CD4-positive, alpha-beta memory T cell (primary cell): ENCODE measurements around the gene SNN. TPM values are rescaled to one million over a fixed set of nuclear protein-coding genes. Genes with fewer than 3 reads are reported as not detected.

Experiments
- CTCF ChIA-PET: fragments of 350-600 bp; sonication (Branson Sonifier 250); formaldehyde crosslinking; loops from one replicate; lab custom pipeline; 2021; ENCODE audit warnings: inconsistent platforms; ENCODE audit not compliant: partially characterized antibody; lab: Charles Lee
- POLR2A ChIA-PET: fragments of 350-600 bp; sonication (Branson Sonifier 250); formaldehyde crosslinking; loops from one replicate; lab custom pipeline; 2021; ENCODE audit not compliant: partially characterized antibody; lab: Charles Lee
- DNase-seq, 5 donors: peaks; one replicate each; pipeline versions ENCODE4 v3.0.0 to v3.0.0-alpha.2; 2020 to 2022; ENCODE audit warnings: mixed read lengths in 1 of 5
- H3K27ac ChIP-seq: one replicate; pipeline ENCODE4 v1.7.0; 2013; ENCODE audit warnings: low read depth, low read length
- H3K27me3 ChIP-seq: 2 replicates; pipeline ENCODE4 v1.7.0; 2013; ENCODE audit warnings: mild to moderate bottlenecking, low read length, moderate library complexity; ENCODE audit not compliant: insufficient read depth
- H3K36me3 ChIP-seq: 2 replicates; pipeline ENCODE4 v1.7.0; 2013; ENCODE audit warnings: mild to moderate bottlenecking, low read length, moderate library complexity; ENCODE audit not compliant: insufficient read depth
- H3K4me1 ChIP-seq: 2 replicates; pipeline ENCODE4 v1.7.0; 2013; ENCODE audit warnings: mild to moderate bottlenecking, low read length, moderate library complexity; ENCODE audit not compliant: insufficient read depth
- H3K4me3 ChIP-seq, 2 donors: one replicate each; pipeline ENCODE4 v1.7.0; 2013; ENCODE audit warnings: low read length in 2 of 2, mild to moderate bottlenecking in 1 of 2
- H3K9me3 ChIP-seq, 2 donors: one replicate each; pipeline ENCODE4 v1.7.0; 2013; ENCODE audit warnings: low read length in 2 of 2, control low read depth in 1 of 2; ENCODE audit not compliant: control insufficient read depth in 1 of 2
- H3K27ac Mint-ChIP-seq, 7 donors: one replicate each; pipeline ENCODE4 v1.8.0; 2020 to 2021; ENCODE audit warnings: mixed read lengths in 7 of 7, mild to moderate bottlenecking in 6 of 7, inconsistent platforms in 3 of 7, moderate library complexity in 3 of 7
- H3K27me3 Mint-ChIP-seq, 2 donors: one replicate each; pipeline ENCODE4 v1.8.0; 2020 to 2021; ENCODE audit warnings: mixed read lengths in 2 of 2
- H3K36me3 Mint-ChIP-seq, 2 donors: one replicate each; pipeline ENCODE4 v1.8.0; 2020 to 2021; ENCODE audit warnings: mixed read lengths in 2 of 2, inconsistent platforms in 1 of 2, mild to moderate bottlenecking in 1 of 2
- H3K4me1 Mint-ChIP-seq, 4 donors: one replicate each; pipeline ENCODE4 v1.8.0; 2020 to 2021; ENCODE audit warnings: mixed read lengths in 4 of 4, mild to moderate bottlenecking in 1 of 4
- H3K4me3 Mint-ChIP-seq, 8 donors: one replicate each; pipeline ENCODE4 v1.8.0; 2020 to 2021; ENCODE audit warnings: mixed read lengths in 8 of 8, mild to moderate bottlenecking in 7 of 8, moderate library complexity in 6 of 8, inconsistent platforms in 3 of 8
- H3K9me3 Mint-ChIP-seq, 8 donors: one replicate each; pipeline ENCODE4 v1.8.0; 2020 to 2021; ENCODE audit warnings: mixed read lengths in 8 of 8, mild to moderate bottlenecking in 5 of 8, inconsistent platforms in 3 of 8, moderate library complexity in 1 of 8
- intact Hi-C: fragments of 100-400 bp; cut with micrococcal nuclease; formaldehyde crosslinking; loops from one replicate; pipeline ENCODE4 v1.15.1; 2023
- polyA plus RNA-seq, 2 donors: library from polyadenylated mRNA; unstranded; fragments of 300-500 nt; fragmentation: Illumina TruSeq; gene quantifications; one replicate each; pipeline ENCODE4 v1.2.3, GENCODE V29; 2021
- total RNA-seq, 2 experiments: library from RNA; stranded (reverse); gene quantifications; one replicate each; pipeline ENCODE4 v1.2.3, GENCODE V29; 2021

The SNN gene
- total and polyA plus RNA-seq, 4 experiments from 2014 or later = 16.1 to 20.4 (median 18.0) TPM

DNA sequence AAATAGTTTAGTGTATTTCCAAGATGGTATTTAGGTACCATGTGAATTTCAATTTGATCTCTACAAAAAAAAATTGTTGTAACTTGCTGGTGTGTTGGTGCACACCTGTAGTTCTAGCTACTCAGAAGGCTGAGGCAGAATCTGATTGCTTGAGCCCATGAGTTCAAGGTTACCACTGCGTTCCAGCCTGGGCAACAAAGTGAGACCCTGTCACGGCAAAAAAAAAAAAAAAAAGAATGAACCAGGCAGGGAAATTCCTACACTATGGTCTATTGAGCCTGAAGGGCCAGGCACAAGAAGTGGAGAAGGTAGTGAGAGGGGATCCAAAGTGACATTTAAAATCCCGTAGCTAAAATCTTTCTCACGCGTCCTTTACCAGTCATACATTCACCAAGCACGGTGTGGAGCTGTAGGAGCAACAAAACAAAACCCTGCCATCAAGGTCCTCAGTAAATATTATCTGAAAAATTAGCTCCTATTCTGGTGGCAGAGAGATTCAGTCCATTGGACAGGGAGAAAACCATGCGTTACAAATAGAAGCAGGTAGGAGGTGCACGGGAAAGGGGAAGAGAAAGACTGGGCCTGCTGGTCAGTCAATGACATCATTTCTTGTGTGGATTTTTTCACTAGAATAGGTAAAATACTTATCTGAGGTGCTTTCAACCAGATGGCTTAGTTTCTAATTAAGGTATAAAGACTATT, 47.1 kb downstream of the SNN start:
- Mint-ChIP-seq H3K27ac (peak overlapping the region in 1 of 7 donors; percentile 71), H3K4me3 (no peak overlapping the region), H3K4me1 (peaks cover 12 to 32% (median 21%) of the 10 kb centered on the region in 4 donors), H3K27me3 (no peaks in the 10 kb centered on the region), H3K9me3 (no peaks in the 10 kb centered on the region), H3K36me3 (peaks cover 32 to 54% of the 10 kb centered on the region in 2 donors)
- no peaks in the 10 kb centered on the region for H3K27me3 ChIP-seq
- peaks cover 3% of the 10 kb centered on the region for H3K4me1 ChIP-seq
- POLR2A ChIA-PET = interaction anchor here (1.1 kb wide), 1 partner anchor 184 kb away, joined by 4 read pairs; no protein-coding TSS in a partner anchor
- H3K36me3 ChIP-seq = peaks cover 22% of the 10 kb centered on the region
- H3K27ac ChIP-seq = no peak overlapping the region
- CTCF ChIA-PET = interaction anchor here (0.6 to 4.5 kb wide), 24 partner anchors 10 to 752 kb away, joined by 3 to 79 read pairs (median 5); partner anchors contain the start of gene ZC3H7A
- H3K9me3 ChIP-seq = no peaks in the 10 kb centered on the region
- no peak overlapping the region for H3K4me3 ChIP-seq
- intact Hi-C loops = loop anchor here (2.0 kb wide), 1 partner anchor 761 kb away; no protein-coding TSS in a partner anchor
- no peak for DNase-seq

DNA sequence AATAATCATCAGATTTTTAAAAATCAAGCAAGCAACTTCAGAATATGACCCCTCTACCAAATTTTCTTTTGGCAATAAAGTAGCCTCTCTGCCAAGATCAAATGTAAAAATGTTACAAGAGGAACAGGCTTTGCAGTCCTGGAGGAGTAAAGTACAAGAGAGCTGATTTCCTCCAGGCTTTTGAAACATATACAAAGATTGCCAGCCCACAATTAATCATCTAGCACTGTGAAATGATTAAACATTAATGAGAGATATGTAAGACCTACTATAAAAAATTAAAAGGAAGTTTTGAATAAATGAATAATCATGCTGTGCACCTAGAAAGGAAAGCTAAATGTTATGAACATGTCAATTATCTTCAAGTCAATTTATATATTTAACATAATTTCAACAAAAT, 48.1 kb downstream of the SNN start:
- peaks cover 16% of the 10 kb centered on the region for H3K36me3 ChIP-seq
- no peak overlapping the region for H3K4me3 ChIP-seq
- peaks cover 26 to 52% of the 10 kb centered on the region in 2 donors for H3K36me3 Mint-ChIP-seq
- DNase-seq = no peak
- intact Hi-C loops = no loop called here
- H3K9me3 ChIP-seq = no peaks in the 10 kb centered on the region
- H3K9me3 Mint-ChIP-seq = no peaks in the 10 kb centered on the region
- peak overlapping the region in 3 of 7 donors; percentile 6 to 71 (median 61) for H3K27ac Mint-ChIP-seq
- no peaks in the 10 kb centered on the region for H3K27me3 Mint-ChIP-seq
- H3K4me3 Mint-ChIP-seq = no peak overlapping the region
- H3K4me1 Mint-ChIP-seq = peaks cover 11 to 32% (median 21%) of the 10 kb centered on the region in 4 donors
- H3K27me3 ChIP-seq = no peaks in the 10 kb centered on the region
- ChIA-PET POLR2A (no interaction called here), CTCF (interaction anchor here (1.0 to 4.5 kb wide), 5 partner anchors 75 to 352 kb away, joined by 4 to 79 read pairs (median 29); no protein-coding TSS in a partner anchor)
- no peak overlapping the region for H3K27ac ChIP-seq
- peaks cover 3% of the 10 kb centered on the region for H3K4me1 ChIP-seq

DNA sequence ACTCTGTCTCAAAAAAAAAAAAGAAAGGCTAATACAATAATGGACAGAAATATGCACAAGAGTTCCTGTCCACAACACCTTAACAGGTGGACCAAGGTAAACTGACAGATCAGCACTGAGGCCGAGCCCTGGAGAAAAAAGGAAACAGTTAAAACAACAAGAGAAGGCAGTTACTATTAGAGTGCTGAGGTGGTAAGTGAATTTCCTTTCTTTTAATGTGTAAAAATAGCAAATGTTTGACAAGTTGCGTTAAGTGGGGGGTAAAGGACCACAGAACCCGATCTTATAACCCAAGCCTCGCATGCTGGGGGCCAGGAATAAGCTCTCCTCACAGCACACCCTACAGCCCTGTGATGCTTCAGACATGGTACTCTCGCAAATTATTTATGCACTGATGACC, 49.6 kb downstream of the SNN start:
- Mint-ChIP-seq H3K4me3 (no peak overlapping the region), H3K27ac (peak overlapping the region in 6 of 7 donors; percentile 27 to 83 (median 69)), H3K4me1 (peaks cover 9 to 27% (median 22%) of the 10 kb centered on the region in 4 donors), H3K36me3 (peaks cover 22 to 53% of the 10 kb centered on the region in 2 donors), H3K9me3 (no peaks in the 10 kb centered on the region), H3K27me3 (no peaks in the 10 kb centered on the region)
- peaks cover 3% of the 10 kb centered on the region for H3K4me1 ChIP-seq
- no peak for DNase-seq
- H3K4me3 ChIP-seq = no peak overlapping the region
- intact Hi-C loops = no loop called here
- H3K27ac ChIP-seq = no peak overlapping the region
- no peaks in the 10 kb centered on the region for H3K27me3 ChIP-seq
- ChIA-PET POLR2A (interaction anchor here (0.7 kb wide), 1 partner anchor 186 kb away, joined by 3 read pairs; no protein-coding TSS in a partner anchor), CTCF (interaction anchor here (0.7 to 4.5 kb wide), 6 partner anchors 187 to 350 kb away, joined by 3 to 79 read pairs (median 5); no protein-coding TSS in a partner anchor)
- peaks cover 26% of the 10 kb centered on the region for H3K36me3 ChIP-seq
- no peaks in the 10 kb centered on the region for H3K9me3 ChIP-seq

DNA sequence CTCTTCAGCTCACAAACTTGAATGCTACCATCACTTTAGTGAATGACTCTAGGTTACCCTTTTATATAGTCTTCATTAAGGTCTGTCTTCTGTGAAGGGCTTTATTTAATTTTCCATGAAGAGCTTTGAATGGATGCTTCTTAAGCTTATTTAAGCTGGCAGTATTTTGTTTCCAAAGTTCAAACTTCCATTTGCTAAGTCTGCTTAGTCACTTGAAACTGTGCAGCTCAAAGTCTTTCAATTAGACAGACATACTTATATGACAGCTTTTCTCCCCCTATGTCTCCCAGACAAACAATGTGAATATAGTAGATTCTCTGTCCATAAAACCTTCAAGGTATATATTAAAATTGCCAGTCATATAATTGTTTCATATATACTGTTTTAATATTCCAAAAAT, 50.9 kb downstream of the SNN start:
- Histone ChIP-seq H3K4me3 (no peak overlapping the region), H3K27ac (no peak overlapping the region), H3K27me3 (no peaks in the 10 kb centered on the region), H3K4me1 (peaks cover 3% of the 10 kb centered on the region), H3K9me3 (no peaks in the 10 kb centered on the region), H3K36me3 (peaks cover 22% of the 10 kb centered on the region)
- Mint-ChIP-seq H3K4me3 (no peak overlapping the region), H3K27ac (peak overlapping the region in 1 of 7 donors; percentile 22), H3K9me3 (no peaks in the 10 kb centered on the region), H3K36me3 (peaks cover 26 to 62% of the 10 kb centered on the region in 2 donors), H3K4me1 (peaks cover 9 to 27% (median 24%) of the 10 kb centered on the region in 4 donors), H3K27me3 (no peaks in the 10 kb centered on the region)
- no peak for DNase-seq
- intact Hi-C loops = no loop called here
- ChIA-PET CTCF (interaction anchor here (1.2 to 2.9 kb wide), 3 partner anchors 187 to 323 kb away, joined by 4 to 12 read pairs (median 6); no protein-coding TSS in a partner anchor), POLR2A (no interaction called here)

DNA sequence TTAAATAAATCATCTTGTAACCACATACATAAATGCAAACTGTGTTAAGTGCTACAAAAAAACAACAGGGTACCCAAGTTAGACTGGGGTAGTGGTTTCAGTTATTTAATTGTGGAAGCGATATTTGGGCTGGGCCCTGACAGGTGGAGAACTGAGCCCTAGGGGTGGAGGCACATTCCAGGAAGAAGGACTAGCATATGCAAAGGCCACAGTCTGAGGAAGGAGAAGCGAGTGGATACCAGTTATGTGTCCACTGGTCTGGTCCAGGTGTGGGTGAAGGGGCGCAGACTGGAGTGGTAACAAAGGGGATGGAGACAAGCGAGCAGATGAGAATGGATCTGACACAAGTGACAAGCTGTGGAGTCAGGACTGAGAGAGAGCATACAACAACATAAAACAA, 51.5 kb downstream of the SNN start:
- Histone ChIP-seq H3K9me3 (no peaks in the 10 kb centered on the region), H3K27ac (no peak overlapping the region), H3K36me3 (peaks cover 22% of the 10 kb centered on the region), H3K4me1 (peaks cover 3% of the 10 kb centered on the region), H3K4me3 (no peak overlapping the region), H3K27me3 (no peaks in the 10 kb centered on the region)
- DNase-seq = no peak
- Mint-ChIP-seq H3K27ac (peak overlapping the region in 4 of 7 donors; percentile 49 to 79 (median 58)), H3K27me3 (no peaks in the 10 kb centered on the region), H3K36me3 (peaks cover 22 to 61% of the 10 kb centered on the region in 2 donors), H3K9me3 (no peaks in the 10 kb centered on the region), H3K4me1 (peaks cover 7 to 22% (median 20%) of the 10 kb centered on the region in 4 donors), H3K4me3 (no peak overlapping the region)
- intact Hi-C loops = no loop called here
- ChIA-PET CTCF (interaction anchor here (1.5 to 2.9 kb wide), 2 partner anchors 188 to 312 kb away, joined by 6 to 12 read pairs; no protein-coding TSS in a partner anchor), POLR2A (interaction anchor here (1.2 kb wide), 1 partner anchor 23 kb away, joined by 3 read pairs; the partner anchor contains the start of gene TXNDC11)

DNA sequence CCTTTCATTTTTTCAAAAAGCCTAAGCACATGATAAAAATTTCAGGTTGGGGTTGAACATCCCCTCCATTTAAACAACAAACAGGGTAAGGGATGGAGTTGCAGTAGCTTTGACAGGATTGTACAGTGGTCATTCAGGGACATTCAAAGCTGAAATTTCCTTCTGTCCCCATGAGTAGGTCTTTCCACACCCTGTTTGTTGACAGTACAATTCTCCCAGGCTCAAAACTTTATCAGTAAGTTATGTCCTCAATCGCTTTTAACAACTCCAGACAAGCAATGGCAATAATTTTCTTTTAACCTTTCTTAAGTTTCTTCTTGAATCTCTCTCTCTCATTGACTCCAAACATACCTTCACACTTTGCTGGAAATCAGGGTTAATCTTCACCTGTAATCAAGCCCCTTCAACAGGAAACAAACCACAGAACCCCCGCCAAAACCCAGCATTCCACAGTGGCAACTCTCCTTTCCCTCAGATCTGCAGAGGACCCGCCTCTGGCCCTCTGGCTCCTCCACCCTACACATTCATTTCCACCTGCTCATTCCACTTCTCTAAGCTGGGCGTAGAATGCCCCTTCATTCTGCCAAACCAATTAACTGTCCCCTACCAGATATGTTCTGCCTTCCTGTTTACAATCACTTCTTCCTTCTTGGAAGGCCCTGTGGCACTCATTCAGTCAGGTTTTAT, 53.7 kb downstream of the SNN start:
- peak overlapping the region; percentile 1 to 61 (median 48) for H3K27ac Mint-ChIP-seq
- POLR2A ChIA-PET = no interaction called here
- H3K9me3 Mint-ChIP-seq = no peaks in the 10 kb centered on the region
- DNase-seq = no peak
- peaks cover 8 to 21% (median 19%) of the 10 kb centered on the region in 4 donors for H3K4me1 Mint-ChIP-seq
- H3K27me3 Mint-ChIP-seq = no peaks in the 10 kb centered on the region
- H3K4me3 Mint-ChIP-seq = no peak overlapping the region
- Histone ChIP-seq H3K27me3 (no peaks in the 10 kb centered on the region), H3K4me1 (peaks cover 3% of the 10 kb centered on the region), H3K36me3 (peaks cover 17% of the 10 kb centered on the region), H3K9me3 (no peaks in the 10 kb centered on the region), H3K4me3 (no peak overlapping the region), H3K27ac (no peak overlapping the region)
- CTCF ChIA-PET = interaction anchor here (1.3 kb wide), 1 partner anchor 10 kb away, joined by 3 read pairs; no protein-coding TSS in a partner anchor
- intact Hi-C loops = no loop called here
- H3K36me3 Mint-ChIP-seq = peaks cover 22 to 63% of the 10 kb centered on the region in 2 donors
